Stimulated activated CD4-positive, alpha-beta T cell treated with anti-CD3 and anti-CD28 coated beads, Interleukin-15, amount 100 ng/mL, for 48 hours (primary cell): ENCODE data around the gene B9D2.

Experiments used
- DNase-seq, 2 donors: peaks; one replicate each; pipeline ENCODE4 v3.0.0-alpha.2; 2020; ENCODE audit warnings: low read depth in 2 of 2

B9D2 gene

DNA sequence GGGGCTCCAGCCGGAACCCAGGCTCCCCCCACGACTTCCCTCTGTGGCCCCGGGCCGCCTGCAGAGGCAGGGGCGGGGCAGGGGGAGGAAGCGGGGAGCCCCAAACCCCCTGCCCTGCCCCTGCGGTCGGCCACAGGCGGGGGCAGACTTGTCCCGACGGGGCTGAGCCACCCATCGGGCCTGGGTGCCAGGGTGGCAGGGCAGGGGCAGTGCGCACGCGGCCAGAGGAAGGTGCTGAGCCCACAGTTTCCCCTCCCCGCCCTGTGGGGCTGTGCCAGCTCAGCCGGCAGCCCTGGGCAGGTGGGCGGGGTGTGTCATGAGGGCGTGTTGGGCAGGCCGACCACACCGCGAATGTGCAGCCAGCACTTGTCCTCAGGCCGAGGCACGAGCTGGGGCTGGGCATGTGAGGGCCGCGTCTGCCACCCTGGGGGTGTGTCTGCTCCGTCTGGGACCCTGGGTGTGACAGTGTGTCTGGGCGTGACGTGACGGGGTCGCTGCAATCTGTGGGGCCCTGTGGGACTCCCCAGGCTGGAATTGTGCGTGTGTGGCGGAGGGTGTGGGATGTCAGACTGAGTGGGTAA is 36.3 kb downstream of the B9D2 start:
- peak; percentile 79 to 86 for DNase-seq

DNA sequence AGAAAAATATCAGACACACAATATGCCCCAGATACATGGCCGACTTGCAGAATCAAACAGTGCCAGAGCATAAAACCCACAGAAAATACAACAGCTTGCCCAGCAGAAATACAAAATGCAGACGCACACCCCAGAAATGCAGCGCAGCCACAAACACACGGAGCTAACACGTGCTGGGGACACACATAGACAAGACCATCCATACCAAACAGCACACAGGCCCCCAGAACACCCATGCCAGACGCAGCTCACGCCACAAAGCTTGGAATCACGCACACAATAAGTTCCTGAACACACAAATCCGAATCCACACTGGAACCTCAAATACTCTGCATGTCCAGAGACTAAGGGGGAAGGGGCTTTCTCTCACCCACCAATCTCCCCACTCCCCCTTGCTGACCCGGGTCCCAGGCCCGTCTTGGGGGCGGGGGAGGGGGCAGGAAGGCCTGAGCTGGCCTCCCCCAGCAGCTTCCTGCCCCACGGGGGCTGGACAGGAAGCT is 36.8 kb downstream of the B9D2 start:
- DNase-seq, result no peak

DNA sequence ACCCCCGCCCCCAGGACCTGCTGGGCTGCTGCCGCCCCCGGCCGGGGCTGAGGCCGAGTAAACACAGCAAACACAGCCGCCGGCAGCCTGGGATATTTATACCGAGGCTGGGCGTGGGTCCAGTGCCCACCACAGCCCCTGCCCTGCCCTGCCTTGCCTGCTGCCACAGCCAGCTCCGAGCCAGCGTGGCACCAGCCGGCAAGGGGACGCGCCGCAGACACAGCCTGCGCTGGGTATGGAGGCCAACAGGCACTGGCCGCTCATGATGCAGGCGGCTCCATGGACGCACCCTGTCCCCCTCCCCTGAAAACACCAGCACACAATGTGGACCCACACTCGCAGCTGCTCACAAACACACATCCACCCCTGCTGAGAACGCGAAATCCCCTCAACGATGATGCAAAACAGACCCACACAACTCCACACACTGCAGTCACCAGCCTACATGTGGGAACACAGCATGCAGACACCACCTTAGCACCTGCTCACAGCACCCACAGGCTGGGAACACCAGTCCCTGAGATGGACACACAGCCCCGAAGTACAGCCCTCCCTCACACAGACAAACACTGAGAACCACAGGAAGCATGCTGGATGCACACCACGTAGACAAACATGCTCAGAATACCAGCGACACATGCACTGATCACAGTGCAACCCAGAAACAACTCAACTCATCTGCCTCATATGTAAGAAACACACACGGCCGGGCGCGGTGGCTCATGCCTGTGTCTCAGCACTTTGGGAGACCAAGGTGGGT is 37.8 kb downstream of the B9D2 start:
- no peak for DNase-seq

DNA sequence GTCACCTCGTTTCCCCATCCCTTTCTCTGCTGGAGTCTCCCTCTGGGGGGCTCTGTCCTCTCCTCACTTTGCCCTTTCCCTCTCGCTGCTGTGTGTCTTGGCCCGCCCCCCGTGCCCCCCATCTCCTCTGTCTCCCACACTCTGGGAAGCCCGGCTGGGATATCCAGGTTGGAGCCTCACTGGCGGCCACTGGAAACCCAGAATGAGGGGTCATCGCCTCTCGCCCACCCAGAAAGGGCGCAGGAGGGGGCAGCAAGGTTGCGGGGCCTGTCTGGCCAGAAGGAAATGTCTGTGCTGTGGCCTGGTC is 38.4 kb downstream of the B9D2 start:
- DNase-seq, result no peak

DNA sequence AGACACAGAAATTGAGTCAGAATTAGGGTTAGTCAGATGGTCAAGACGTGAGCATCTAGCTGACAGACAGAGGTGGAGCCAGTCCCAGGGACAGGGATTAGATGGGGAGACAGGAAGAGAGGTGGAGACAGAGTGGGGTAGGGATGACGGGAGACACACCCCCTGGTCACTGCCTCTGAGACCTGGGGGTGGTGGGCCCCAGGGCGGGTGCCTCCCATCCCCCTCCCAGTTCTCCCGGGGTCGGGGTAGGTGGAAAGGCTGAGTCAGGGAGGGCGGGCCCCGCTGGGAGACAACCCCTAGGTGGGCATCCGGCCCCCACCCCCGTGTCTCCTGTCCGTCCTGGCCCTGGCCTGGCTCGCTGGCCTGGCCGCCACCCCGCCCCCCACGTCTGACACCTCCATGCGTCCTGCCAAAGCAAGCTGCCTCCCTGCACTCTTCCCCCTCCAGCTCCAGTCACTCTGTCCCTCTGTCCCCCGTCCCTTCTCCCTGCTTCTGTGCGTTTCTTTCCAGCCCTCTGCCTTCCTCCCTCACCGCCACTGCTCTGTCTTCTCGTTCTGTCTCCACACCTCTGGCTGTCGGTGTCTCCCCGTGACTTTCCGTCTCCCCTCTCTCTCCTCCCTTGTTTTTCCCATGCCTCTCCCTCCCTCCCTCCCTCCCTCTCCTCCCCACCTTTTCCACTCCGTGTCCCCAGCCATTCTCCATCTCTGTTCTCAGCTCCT is 38.9 kb downstream of the B9D2 start:
- DNase-seq, result no peak

DNA sequence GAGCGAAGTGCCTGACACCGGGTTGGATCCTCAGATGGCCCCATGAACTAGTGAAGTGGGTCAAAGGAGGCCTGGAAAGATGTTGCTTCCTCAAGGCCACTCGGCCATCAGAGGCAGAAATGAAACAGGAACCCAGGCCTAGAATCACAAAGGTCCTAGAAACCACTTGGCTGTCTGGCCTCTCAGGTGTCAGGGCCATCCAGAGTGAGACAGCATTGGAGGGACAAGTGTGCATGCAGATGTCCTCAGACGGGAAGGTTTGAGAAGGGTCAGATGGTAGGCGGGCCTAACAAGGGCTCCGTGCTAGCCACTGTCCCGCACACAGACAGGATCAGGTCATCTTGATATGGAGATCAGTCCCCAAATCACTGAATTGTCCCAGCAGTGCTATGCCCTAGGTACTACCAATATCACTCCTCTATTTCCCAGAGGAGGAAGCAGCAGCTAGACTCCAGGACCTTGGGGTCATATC is 39.7 kb downstream of the B9D2 start:
- no peak for DNase-seq

DNA sequence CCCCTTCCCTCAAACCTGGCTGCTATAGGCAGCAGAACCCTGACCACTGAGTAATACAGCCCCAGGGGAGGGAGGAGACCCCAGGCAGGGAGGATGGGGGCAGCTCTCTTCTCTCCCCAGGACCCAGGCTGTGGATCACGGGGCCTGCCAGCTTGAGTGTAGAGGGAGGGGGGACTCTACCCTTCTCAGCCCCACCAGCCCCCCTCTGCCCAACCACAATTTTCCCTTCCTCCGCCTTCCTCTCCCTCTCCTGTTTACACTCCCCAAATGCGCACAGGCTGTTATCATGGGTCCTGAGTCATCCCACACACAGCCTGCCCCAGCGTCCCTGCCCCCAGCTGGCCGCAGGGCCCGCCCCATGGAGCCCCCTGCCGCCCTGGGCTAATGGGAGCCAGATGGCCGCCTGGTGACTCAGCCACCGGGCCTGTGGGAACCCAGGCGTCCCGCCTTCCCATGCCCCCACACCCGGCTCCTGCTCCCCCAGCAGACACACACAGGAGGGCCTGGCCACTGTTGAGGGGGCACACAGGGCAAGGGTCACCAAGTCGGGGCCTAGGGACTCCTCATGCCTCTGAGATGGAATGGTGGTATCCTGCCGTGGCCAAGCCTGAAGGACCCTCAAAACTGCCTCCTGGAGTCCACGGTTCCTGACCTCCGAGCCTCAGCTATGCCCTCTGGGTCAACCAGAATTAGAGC is 40.4 kb downstream of the B9D2 start:
- no peak for DNase-seq

DNA sequence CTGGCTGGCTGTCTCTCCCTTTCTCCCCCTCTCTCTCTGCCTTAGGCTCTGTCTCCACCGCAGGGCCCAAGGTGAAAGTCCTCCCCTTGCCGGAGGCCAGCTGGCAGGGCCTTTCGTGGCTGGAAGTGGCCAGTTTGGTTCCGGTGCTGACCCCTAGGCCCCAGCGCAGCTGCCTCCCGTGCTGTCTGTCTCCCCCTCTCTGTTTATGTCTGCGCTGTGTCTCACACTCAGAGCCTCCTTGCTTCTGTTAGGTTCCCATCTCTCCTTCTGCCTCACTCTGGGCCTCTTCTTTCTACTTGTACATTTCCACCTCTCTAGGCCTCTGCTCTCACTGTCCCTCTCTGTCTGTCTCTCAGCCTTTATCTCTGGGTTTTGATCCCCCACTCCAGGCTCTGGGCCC is 40.9 kb downstream of the B9D2 start:
- DNase-seq, result no peak

DNA sequence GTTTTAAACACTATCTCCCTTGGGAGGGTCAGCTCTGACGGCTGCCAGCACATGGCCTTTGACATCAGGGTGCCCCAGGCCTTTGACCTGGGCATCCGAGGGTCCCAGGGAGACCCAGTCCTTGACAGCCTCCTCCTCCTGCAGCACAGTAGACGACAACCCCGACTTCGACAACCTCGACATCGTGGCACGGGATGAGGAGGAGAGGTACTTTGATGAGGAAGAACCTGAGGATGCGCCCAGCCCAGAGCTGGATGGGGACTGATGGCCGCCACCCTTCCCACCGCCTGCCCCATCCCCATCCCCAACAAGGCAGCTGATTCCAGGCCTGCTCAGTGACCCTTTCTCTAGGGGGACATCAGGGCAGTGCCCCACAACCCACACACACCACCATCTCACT is 41.5 kb downstream of the B9D2 start:
- no peak for DNase-seq

DNA sequence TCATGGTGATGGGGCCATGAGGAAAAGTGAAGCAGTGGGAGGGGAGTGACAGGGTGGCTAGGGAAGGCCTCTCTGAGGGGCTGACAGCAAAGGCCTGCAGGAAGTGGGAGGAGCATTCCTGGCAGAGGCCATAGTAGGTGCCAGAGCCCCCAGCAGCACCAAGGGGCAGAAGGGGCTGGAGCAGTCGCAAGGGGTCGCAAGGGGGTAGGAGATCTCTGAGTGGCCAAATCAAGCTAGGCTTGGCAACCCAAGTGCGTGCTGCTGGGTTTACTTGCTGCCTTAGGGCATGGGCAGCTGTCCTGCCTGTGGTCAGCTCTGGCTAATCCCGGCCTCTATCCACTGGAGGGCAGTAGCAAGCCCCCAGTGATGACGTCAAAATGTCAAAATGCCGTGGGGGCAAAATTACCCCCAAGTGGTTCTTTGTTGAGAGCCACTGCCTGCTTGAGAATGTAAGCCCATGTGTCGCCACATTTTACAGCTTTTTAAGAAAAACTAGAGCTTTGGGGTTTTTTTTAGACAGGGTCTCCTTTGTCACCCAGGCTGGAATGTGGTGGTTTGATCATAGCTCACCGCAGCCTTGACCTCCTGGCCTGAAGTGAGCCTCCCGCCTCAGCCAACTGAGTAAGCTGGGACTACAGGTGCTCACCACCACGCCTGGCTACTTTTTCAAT is 42.2 kb downstream of the B9D2 start:
- no peak for DNase-seq

DNA sequence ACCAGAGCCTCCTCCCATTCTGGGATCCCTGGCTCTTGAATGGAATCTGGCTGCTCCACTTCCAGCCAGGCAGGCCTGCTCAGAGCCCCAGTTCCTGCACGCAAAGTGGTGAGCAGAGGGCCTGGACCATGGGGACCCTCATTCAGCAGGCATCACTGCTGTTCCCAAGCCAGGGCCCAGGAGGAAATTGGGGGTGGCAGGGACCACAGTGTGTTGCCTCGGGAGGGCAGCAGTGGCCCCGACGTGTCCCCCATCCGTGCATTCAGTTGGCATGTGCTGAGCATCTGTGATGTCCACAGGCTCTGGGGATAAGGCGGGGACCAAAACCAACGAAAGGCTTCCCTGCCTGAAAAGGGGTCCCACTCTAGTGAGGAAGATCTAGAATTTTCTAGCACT is 42.7 kb downstream of the B9D2 start:
- DNase-seq, result no peak

DNA sequence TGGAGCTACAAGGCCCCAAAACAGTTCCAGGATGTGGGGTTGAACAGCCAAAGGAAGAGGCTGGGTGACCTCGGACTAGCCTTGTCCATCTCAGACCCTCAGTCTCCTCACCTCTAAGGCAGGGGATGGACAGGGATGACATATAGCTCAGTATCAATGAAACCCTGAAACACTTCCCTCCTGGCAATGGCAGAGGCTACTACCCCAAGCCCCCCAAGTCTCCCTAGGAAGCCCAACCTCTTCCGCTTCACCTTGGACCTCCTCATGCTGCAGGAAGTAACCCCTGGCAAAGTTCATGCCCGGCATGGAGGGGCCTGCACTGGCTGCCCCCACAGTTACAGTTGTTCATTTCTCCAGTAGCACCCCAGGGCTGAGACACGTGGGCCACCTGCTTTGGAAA is 43.4 kb downstream of the B9D2 start:
- DNase-seq, result no peak

DNA sequence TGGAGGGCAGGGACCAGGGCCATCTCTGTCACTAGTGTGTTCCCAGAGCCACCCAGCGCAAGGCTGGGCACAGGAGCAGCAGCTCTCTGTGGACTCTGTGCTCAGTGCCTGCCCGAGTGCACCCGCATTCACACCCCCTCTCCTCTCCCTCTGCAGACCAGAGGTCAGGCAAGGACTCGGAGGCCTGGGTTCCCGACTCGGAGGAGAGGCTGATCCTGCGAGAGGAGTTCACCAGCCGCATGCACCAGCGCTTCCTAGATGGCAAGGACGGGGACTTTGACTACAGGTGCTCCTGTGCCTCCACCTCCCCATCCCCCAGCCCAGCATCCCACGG is 43.8 kb downstream of the B9D2 start:
- DNase-seq, result no peak

DNA sequence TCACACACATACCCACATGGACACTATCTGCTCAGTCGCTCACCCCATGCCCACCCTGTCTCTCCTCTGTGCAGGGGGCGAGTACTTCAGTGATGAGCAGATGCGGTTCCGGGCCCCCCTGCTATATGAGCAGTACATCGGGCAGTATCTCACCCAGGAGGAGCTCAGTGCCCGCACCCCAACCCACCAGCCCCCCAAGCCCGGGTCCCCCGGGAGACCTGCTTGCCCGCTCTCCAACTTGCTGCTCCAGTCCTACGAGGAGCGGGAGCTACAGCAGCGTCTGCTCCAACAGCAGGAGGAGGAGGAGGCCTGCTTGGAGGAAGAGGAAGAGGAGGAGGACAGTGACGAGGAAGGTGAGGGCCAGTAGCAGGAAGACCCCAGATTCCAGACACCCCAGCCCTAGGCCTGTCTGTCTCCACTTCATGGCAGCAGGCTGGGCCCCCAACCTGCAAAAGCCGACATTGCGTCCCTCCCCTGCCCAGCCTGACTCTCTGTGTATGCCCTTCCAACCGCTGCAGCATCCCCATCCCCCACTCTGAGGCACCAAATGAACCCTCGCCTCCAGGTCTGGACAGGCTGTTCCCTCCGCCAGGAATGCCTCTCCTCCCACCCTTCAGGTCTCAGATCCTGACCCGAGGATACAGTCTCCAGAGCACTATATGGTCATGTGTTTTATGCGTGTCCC is 44.3 kb downstream of the B9D2 start:
- DNase-seq, result no peak

DNA sequence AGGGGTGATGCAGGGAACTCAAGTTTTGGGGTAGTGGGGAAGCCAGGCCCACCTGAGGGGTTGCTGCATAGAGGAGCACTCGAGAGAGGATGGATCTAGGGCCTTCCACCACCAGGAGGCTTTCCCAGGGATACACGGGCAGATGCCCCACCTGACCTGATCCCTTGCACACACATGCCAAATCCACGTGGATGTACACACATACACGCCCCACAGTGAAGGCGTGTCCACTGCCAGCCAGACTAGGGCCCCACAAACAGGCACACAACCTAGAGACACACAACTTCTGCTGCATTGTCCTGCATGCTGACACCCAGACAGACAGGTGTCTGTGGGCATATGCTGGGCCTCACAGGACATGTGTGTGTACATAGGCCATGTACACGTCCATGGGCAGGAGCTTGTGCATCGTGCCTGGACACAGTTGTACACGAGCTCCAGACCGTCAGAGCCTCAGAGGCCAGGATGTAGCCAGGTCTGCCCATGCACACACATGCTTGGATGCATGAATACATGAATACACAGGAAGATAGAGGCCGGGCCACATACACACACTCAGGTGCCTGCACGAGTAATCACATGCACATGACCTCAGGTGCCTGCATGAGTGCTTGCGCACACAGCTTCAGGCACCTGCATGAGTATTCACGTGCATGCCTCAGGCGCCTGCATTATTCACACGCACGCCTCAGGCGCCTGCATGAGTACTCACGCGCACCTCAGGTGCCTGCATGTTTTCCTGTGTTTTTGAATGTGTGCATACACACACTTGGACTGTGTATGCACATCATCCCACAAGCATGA is 45.1 kb downstream of the B9D2 start:
- no peak for DNase-seq

DNA sequence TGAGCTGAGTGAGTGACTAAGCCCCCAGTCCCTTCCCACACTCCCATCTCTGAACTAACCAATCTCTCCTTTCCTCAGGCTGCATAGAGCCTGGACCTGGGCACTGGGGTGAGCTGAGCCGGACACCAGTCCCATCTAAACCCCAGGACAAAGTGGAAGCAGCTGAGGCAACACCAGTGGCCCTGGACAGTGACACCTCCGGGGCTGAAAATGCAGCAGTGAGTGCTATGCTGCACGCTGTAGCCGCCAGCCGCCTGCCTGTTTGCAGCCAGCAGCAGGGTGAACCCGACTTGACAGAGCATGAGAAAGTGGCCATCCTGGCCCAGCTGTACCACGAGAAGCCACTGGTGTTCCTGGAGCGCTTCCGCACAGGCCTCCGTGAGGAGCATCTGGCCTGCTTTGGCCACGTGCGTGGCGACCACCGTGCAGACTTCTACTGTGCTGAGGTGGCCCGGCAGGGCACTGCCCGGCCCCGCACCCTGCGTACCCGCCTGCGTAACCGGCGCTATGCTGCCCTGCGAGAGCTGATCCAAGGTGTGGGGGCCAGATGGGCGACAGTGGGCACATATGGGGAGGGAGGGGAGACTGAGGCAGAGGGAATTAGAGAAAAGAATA is 47.5 kb downstream of the B9D2 start:
- DNase-seq, result no peak

DNA sequence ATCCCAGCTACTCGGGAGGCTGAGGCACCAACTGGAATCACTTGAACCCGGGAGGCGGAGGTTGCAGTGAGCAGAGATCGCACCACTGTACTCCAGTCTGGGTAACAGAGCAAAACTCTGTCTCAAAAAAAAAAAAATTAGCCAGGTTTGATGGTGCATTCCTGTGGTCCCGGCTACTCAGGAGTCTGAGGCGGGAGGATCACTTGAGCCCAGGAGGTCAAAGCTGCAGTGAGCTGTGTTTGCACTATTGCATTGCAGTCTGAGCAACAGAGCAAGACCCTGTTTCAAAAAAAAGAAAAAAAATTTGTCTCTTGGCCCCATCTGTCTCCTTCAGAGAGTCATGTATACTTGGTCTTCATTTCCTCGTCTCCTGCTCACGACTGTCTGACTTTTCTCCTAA is 52.3 kb downstream of the B9D2 start:
- DNase-seq, result no peak

DNA sequence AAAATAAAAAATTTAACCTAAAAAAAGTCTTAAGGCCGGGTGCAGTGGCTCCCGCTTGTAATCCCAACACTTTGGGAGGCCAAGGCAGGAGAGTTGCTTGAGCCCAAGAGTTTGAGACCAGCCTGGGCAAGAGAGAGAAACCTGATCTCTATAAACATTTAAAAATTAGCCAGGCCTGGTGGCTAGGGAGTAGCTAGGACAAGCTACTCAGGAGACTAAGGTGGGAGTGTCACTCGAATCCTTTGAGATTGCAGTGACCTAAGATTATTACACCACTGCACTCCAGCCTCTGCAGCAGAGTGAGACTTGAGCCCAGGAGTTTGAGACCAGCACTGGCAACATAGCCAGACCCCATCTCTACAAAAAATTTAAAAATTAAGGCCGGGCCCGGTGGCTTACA is 52.9 kb downstream of the B9D2 start:
- no peak for DNase-seq

DNA sequence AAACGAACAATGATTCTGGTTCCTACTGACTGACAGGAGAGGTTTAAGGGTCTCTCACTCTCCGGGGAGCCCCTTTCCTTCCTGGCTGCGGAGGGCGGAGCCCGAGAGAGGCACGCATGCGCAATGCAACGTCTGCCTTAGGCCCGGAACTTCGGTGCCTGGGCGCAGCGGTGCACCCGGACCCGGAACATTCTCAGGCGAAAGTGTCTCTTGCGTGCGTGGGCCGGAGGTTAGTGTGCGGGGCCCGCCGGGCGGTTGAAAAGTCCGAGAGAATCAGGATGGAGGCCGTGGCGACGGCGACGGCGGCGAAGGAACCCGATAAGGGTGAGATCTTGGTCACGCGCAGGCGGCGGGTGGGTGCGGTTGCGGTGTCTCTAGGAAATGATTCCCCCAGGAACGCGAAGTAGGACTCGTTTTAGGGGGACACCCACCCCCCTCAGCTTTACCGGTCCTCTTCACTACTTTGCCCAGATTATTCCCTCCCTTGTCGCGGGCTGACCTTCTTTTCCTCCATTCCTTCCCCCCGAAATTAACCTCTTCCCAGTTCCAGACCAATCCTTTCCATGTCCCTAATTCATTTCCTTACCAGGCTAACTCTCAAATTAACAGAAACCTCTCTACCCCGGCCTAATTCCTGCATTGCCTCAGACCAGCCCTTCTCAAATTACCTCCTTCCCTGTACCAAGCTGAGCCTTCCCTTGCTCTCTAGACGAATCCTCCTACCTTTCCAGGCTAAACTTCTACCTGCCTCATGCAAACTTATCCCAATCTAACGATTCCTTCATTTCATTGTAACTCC is 53.7 kb downstream of the B9D2 start, which contains the start of gene CCDC97:
Gene CCDC97, plus strand, starts transcription at position 140 of the 799 bp plus-strand sequence. Its CDS starts 139 bp downstream, at position 279.
- peak; percentile 79 to 84 for DNase-seq
